ENCODE measurements around the gene DOCK4.

DOCK4 gene

GRCh38 chr7:112115880-112116279, 90.3 kb downstream of the DOCK4 start:
- TF ChIP-seq CTCF (conservative IDR thresholded peaks at IDR 0.05) (no peak), ZFX (IDR thresholded peaks at IDR 0.05) (no peak)

GRCh38 chr7:112113913-112114575, 92.2 kb downstream of the DOCK4 start:
- no peak overlapping the region for H3K27ac ChIP-seq
- no peak for TF ChIP-seq CTCF (conservative IDR thresholded peaks at IDR 0.05)
- TF ChIP-seq ZFX (IDR thresholded peaks at IDR 0.05): no peak

More at GRCh38 chr7:112115880-112116279, 90.3 kb downstream of the DOCK4 start:
- H3K27ac ChIP-seq: no peak overlapping the region

- TF ChIP-seq ZFX (IDR thresholded peaks at IDR 0.05) (no peak), CTCF (conservative IDR thresholded peaks at IDR 0.05) (no peak)
- H3K27ac ChIP-seq: no peak overlapping the region
These were observed 93.4 kb downstream of the DOCK4 start for GRCh38 chr7:112112822-112113255.

GRCh38 chr7:112110651-112111050, 95.5 kb downstream of the DOCK4 start:
- H3K27ac ChIP-seq: no peak overlapping the region
- no peak for TF ChIP-seq ZFX (IDR thresholded peaks at IDR 0.05)
- no peak for TF ChIP-seq CTCF (conservative IDR thresholded peaks at IDR 0.05)

GRCh38 chr7:112110175-112110574, 96.0 kb downstream of the DOCK4 start:
- no peak for TF ChIP-seq CTCF (conservative IDR thresholded peaks at IDR 0.05)
- TF ChIP-seq ZFX (IDR thresholded peaks at IDR 0.05): no peak
- H3K27ac ChIP-seq: no peak overlapping the region

- TF ChIP-seq ZFX (IDR thresholded peaks at IDR 0.05): no peak
- TF ChIP-seq CTCF (conservative IDR thresholded peaks at IDR 0.05): no peak
- H3K27ac ChIP-seq: no peak overlapping the region
These were observed 97.2 kb downstream of the DOCK4 start for GRCh38 chr7:112108981-112109380.

- no peak overlapping the region for H3K27ac ChIP-seq
- TF ChIP-seq CTCF (conservative IDR thresholded peaks at IDR 0.05): no peak
- TF ChIP-seq ZFX (IDR thresholded peaks at IDR 0.05): no peak
These were observed 100.3 kb downstream of the DOCK4 start for GRCh38 chr7:112105584-112106530.

All from C4-2B (cell line).